HG03025 (cell line): ENCODE results near the gene PLK1.

Experiments
- ATAC-seq: cut with Tn5 transposase; IDR thresholded peaks from one replicate; pipeline ENCODE4 v1.9.1; 2021; ENCODE audit warnings: mild to moderate bottlenecking, moderate library complexity; ENCODE audit not compliant: unreplicated experiment, low FRiP score

PLK1 gene

DNA sequence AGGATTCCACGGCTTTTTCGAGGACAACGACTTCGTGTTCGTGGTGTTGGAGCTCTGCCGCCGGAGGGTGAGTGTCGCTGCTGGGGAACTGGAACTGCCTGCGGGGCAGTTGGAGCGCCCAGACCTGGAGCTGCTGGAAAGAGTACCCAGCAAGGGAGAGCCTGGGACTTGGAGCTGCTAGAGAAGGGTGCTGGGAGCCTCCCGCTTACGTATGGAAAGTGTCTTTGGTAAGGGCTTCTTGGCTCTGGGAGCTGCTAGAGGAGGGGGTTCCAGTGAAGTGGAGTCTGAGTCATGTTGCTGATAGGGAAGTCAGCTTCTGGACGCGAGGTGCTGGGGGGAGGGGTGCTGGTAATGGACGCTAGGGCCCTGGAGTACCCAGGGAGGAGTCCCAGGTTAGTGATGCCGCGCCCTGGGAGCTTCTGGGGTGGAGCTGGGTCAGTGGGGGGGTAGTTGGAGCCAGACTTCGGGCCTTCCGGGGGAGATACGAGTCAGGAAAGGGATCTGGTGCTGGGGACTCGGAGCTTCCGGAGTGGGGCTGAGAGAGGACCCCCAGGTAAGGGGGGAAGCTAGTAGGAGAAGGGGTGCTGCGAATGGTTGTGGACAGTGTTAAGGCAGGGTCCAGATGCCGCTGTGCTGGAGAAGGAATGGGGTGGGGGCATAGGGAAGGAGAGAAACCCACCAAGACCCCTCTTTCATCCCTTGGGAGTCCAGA is 741 bp downstream of the PLK1 start:
- ATAC-seq: no peak

DNA sequence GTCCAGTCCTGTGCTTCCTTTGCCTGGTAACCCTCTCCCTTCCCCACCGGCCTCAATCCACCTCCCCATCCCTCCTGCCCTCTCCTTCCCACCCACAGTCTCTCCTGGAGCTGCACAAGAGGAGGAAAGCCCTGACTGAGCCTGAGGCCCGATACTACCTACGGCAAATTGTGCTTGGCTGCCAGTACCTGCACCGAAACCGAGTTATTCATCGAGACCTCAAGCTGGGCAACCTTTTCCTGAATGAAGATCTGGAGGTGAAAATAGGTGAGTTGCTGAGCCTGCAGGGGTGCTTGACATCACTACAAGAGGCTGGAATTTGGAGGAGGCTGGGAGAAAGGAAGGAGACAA is 1.3 kb downstream of the PLK1 start:
- no peak for ATAC-seq

DNA sequence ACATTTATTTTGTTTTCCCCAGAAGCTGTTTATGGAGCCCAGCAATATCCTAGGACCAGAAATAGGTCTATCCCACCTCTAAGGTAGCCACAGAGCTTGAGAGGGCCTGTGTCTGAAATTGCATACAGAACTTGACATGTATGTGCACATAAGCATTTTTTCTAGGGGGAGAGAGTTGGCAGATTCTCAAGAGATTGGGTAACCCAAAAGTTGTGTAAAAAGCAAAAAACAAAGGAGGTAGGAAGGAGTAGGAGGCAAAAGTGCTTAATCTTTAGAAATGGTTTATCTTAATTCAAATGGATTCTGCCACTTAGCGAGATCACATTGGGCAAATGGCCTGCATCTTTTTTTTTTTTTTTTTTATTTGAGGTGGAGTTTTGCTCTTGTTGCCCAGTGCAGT is 3.5 kb downstream of the PLK1 start:
- no peak for ATAC-seq

DNA sequence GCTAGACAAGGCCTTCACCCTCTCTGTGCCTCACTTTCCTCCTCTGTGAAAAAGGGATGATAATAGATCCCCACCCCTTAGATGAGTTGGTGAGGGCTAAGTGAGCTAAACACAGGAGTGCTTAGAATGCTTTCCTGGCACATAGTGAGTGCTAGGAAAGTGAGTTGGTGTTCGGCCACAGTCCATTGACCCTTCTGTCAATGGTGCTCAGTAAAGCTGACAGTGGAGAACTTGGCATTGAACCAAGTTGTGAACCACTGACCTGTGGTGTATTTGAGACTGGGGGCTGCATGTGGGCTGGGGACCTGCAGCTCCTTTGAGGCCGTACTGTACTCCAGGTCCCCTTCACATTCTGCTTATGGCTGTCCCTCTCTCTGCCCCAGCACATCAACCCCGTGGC is 4.8 kb downstream of the PLK1 start:
- ATAC-seq: no peak

DNA sequence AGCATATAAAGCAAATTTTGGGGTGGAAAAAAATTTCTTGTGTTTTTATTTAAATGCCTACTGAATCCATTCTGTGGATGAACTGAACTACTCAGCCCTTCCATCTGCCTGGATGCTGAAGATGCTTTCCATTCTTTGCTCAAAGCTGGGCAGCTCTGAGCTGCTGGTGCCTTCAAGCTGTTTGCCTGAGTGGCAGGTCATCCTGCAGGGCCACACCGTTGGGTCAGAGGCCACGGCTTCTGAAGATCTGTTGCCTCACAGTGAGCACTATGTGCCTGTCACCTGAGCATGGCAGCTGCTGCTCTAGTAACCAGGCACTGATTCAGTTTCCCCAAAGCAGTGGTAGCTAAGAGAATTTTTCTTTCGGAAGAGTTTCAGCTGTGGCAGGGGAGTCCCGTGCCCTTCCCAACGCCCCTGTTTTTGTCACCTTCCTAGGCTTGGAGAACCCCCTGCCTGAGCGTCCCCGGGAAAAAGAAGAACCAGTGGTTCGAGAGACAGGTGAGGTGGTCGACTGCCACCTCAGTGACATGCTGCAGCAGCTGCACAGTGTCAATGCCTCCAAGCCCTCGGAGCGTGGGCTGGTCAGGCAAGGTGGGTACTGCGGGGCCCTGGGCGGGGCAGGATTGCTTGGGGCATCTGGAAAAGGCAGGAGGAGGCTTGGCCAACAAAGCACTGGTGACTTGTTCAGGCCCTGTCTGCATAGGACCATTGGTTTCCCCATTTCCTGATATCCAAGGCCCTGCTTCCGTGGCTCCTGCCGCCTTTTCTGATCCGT is 8.5 kb downstream of the PLK1 start:
- no peak for ATAC-seq

DNA sequence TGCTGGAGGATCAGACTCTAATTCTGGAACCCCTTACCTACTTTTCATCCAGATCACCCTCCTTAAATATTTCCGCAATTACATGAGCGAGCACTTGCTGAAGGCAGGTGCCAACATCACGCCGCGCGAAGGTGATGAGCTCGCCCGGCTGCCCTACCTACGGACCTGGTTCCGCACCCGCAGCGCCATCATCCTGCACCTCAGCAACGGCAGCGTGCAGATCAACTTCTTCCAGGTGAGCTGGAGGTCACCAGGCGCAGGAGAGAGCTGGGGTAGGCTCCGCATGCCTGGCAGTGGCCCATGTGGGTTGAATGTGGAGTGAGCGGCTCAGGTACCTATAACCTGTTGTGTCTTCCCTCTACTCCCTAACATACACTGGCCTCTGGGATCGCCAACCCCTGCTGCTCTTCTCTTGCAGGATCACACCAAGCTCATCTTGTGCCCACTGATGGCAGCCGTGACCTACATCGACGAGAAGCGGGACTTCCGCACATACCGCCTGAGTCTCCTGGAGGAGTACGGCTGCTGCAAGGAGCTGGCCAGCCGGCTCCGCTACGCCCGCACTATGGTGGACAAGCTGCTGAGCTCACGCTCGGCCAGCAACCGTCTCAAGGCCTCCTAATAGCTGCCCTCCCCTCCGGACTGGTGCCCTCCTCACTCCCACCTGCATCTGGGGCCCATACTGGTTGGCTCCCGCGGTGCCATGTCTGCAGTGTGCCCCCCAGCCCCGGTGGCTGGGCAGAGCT is 10.9 kb downstream of the PLK1 start:
- ATAC-seq: no peak

DNA sequence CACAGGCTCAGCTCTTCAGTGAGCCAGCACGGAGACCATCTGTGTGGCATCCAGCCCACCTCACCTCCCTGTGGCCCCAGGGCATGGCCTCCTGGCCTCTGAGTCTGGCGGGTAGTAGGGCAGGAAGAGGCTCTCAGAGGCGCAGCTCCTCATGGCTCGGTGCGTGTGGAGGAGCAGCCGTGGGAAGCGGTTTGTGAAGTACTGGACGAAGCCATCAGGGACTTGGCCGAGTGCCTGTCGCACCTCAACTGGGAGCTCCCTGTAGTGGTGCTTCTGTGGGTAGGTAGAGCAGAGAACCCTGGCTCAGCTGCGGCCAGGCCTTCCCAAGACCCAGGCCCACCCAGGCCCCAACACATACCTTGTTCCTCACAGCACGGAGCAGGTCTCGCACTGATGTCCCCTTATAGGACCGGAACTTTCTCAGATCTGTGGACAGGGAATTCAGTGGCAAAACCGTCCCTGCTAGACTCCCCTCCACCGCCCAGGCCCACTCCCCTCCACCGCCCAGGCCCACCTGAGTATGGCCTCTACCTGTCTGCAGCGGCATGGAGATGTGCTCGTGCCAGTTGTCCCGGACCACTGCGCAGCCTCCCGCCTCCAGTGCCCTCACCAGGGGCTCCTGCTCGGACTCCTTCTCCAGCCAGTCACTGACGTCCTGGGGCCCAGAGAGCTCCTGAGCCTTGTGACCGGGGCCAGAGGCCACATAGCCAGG is 12.2 kb downstream of the PLK1 start:
- no peak for ATAC-seq

DNA sequence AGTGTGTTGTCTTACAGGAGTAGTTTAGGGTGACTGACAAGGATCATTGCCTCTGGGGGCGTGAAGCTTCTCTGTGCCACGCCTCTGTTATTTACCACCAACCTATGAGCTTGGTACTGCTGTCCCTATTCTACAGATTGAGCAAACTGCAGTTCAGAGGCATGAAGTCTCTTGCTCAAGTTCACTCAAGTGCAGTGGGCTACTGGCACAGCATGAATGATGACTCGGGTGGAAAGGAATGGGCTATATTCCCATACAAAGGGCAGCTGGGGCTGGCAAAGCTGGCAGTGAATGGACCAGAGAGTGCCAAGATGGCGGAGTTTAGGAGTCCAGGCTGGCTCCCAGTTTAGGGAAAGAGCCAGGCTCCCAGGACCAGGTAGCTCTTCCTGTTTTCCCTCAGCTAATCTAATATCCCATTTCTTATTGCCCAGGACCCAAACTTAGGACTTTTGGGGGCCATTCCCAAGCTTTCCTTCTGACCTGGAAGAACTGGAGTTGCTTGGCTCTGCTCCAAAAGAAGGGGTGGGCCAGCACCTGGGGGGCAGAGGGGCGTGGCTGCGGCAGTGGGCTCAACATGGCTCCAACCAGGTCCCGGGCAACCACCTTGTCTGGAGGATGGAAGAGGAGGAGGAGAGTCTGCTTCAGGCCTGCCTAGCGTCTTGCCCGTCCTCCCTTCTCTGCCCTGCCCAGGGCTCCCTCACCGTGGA is 12.9 kb downstream of the PLK1 start:
- no peak for ATAC-seq

DNA sequence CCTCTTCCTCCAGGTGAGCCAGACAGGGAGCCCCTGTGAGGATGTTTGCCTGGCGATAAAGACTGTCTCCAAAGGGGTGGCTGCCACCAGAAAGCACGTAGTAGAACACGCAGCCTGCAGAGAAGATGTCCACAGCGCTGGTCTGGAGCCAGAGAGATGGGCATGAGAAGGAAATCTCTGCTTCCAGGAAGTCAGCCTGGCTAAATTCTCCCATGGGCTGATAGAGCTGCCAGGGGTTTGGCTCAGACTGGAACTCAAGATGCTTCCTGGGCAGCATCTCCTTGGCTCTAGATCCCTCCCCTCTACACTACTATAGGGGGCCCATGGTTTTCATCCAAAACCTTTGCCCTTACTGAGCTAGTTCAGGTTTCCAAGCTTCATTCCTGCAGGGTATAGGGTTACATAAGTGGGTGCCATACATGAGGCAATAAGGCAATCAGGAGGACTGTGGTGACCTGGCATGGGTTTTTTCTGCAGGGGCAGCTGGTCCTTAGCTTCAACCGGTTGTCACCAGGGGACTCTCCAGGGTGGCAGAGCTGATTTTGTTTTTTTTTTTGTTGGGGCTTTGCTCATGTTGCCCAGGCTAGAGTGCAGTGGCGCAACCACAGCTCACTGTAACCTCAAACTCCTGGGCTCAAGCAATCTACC is 13.6 kb downstream of the PLK1 start:
- no peak for ATAC-seq

DNA sequence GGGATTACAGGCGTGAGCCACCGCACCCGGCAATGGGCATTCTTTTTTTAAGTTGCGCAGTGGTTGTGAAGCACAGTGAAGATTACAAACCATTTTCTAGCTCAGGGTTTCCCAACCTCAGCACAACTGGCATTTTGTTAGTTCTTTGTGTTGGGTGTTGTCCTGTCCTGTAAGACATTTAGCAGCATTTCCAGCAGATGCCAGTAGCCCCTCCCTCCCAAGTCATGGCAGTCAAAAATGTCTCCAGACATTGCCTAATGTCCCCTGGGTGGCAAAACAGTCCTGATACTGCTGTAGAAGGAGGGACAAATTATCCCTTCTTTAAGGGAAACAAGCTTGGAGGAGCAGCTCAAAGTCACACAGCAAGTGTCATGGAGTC is 15.6 kb downstream of the PLK1 start:
- ATAC-seq: no peak

DNA sequence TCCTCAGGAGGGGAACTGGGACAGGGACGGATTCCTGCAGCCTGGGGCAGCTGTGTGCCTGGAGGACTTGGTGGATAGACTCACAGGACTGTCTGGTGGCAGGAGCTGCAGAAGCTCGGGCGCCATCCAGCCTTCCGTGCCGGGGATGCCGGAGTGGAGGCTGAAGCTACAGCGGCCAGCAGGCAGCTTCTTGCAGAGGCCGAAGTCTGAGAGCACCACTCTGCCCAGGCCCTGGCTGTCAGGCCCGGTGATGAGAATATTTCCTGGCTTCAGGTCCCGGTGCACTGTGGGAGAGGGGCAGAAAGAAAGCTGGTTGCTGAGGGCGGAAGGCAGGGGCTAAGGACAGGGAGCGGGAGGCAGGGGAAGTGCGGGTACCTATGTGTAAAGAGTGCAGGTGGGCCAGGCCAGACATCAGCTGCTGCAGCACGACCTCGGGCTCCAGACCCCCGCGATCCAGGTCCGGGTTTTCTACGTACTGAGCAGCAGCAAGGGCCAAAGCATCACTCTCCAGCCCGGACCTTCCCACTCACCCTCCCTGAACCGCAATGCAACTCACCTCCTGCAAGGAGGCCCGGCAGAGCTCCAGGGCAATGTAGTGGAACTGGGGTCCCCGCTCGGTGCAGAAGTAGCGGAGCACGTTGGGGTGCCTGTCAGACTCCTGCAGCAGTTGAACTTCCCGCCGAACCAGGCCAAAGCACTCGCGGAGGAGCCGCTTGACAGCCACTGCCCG is 16.1 kb downstream of the PLK1 start:
- ATAC-seq: no peak

DNA sequence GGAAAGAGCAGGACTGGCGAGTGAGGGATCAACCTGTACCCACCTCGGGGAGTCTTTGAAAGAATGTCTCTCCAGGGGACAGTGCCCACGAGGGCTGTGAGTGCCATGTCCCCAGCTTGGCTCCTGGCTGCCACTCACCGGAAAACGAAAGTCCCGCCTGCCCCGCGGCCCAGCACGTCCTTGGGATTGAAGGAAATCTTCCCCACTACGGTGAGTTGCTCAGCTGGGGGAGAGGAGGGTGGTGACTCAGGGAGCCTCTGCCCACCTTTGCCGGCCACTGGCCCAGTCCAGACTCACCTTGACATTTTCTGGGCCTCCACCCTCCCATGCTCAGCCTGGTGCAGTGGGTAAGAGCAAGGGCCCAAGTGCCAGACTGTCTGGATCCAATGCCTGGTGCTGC is 17.1 kb downstream of the PLK1 start:
- ATAC-seq: no peak

DNA sequence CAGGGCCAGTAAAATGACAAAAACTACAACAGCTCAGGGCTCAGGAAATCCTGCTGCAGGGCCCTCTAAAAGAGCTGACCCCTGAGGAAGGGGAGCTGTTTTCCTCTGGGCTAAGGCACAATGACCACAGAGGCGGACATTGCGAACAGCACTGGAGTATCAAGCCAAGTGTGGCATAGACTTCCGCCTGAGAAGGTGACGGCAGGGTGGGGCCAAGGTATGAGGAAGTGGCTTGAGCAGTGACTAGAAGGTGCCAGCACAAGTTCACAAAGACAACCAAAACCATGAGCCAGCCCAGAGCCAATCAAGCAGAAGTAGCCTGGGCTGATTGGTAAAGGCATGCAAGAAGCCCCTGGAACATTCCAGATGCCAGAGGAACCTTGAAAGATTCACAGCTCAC is 20.4 kb downstream of the PLK1 start:
- ATAC-seq: no peak

DNA sequence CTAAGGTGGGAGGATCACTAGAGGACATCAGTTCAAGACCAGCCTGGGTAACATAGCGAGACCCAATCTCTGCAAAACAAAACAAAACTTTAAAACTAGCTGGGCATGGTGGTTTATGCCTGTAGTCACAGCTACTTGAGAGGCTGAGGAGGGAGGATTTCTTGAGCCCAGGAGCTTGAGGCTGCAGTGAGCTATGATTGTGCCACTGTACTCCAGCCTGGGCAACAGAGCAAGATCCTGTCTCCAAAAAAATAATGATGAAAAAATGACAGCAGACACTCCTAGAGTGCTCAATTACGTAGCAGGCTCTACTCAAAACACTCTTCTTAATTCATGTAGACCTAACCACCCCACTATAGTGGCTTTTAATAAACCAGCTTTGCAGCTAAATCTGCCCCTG is 21.4 kb downstream of the PLK1 start:
- ATAC-seq: no peak

DNA sequence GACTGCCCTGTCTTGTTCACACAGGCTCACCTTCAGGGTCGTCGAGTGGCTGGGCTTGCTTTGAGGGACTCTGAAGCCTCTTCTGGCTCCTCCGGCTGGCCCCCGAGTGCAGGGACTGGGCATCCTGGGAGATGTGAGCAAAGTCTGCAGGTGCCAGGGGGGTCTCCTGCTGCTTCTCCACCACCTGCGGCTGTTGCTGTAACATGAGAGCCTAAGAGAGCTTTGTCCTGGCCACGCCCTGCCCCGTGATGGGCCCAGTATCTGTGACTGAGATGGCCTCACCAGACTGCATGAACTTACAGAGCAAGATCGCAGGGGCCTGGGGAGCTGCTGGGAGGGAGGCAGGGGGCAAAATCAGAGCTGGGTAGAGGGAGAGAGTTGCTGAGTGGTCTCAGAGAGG is 21.8 kb downstream of the PLK1 start:
- ATAC-seq: no peak

DNA sequence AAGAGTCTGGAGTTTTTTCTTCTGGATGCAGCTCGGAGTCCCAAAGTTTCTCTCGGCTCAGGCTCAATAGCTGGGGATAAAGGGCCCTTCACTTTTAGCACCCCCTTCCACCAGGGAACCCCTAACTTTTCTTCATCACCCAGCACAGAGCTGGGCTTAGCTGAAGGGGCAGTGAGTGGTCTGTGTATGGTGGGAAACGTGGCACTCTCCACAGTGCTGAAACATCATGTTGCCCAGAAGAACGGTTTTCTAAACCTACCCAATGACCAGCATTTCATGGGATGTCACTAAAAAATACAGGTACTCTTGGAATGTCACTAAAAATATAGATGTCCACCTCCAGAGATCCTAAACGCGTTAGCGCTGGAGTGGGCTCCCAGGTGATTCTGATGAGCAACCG is 22.4 kb downstream of the PLK1 start:
- no peak for ATAC-seq

DNA sequence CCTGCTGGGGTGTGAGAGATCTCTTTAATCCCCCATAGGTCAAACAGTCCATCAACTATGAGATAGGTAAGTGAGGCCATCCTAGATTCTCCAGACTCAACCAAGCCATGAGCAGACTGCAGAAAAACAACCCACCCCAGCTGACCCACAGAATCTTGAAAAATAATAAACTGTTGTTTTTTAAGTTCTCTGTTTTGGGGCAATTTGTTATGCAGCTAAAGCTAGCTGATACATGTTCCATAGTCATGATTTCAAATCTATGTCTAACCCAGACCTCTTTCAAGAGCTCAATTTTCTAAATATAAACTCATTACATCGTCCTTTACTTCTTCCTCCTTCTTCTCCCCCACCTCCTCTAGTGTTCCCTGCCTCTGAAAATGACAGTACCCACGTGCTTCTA is 24.3 kb downstream of the PLK1 start:
- no peak for ATAC-seq

DNA sequence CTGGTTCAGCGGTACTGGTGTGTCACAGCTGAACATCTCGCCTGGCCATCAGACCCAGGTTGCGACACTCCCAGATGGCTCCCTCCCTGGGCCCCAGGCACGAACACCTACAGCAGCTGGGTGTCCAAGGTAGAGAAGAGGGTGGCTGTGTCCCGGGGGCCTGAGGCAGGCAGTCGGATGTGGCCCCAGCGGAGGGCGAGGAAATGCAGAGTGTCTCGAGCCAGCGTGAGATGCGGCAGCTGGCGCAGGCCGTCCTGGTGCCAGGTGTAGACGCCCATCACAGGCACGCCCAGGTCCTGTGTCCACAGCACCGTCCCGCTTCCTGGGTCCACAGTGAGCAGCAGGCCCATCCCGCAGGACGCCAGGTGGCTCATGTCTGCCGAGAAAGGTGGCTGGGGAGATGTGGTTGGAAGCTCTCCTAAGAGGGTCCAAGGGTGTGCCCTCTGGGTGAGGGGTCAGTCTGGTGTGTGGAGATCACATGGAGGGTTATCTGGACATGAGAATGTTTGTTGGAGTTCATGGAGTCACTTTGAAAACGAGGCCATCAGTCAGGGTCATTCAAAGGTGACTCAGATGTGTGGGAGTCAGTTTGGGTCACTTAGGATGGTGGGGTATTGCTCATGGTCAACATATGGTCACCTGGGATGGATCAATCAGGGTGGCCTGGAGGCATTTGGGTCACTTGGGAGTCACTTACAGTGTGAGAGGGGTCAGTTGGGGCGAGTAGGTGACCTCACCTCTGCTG is 26.3 kb downstream of the PLK1 start:
- no peak for ATAC-seq

DNA sequence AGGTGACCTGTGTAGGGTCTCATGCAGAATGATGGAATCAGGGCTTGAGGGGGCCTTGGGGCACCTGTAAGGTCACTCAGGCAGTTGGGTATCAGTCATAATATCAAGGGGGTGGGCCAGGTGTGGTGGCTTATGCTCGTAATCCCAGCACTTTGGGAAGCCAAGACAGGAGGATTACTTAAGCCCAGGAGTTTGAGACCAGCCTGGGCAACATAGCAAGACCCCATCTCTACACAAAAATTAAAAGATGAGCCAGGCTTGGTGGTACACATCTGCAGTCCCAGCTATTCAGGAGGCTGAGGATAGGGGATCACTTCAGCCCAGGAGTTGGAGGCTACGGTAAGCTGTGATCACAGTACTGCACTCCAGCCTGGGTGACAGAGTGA is 26.8 kb downstream of the PLK1 start:
- no peak for ATAC-seq
